K562 (cell line): ENCODE data around the gene PPM1D. TPM values are rescaled to one million over a fixed set of nuclear protein-coding genes. Genes with fewer than 3 reads are reported as not detected.

Experiments used
- ATF7 ChIP-seq: fragments of 450-650 bp; IDR thresholded peaks from 2 replicates; pipeline ENCODE4 v1.7.1; 2014; ENCODE audit warnings: mild to moderate bottlenecking, moderate library complexity
- C11orf30 ChIP-seq: fragments of 450-650 bp; IDR thresholded peaks from 2 replicates; pipeline ENCODE4 v1.6.1; 2016; ENCODE audit warnings: low read depth, mild to moderate bottlenecking
- NCOA2 ChIP-seq, 2 experiments: fragments of 450-650 bp; IDR thresholded peaks; 2 replicates each; pipeline ENCODE4 v1.6.1; 2018; ENCODE audit warnings: mild to moderate bottlenecking in 2 of 2, moderate library complexity in 1 of 2; ENCODE audit not compliant: partially characterized antibody in 2 of 2
- NCOA4 ChIP-seq: fragments of 450-650 bp; IDR thresholded peaks from 2 replicates; pipeline ENCODE4 v1.6.1; 2018; ENCODE audit warnings: mild to moderate bottlenecking; ENCODE audit not compliant: partially characterized antibody
- NCOR1 ChIP-seq: fragments of 450-650 bp; IDR thresholded peaks from 2 replicates; pipeline ENCODE4 v1.6.1; 2016; ENCODE audit warnings: mild to moderate bottlenecking, moderate library complexity
- RHOXF2B ChIP-seq: fragments of 250-450 bp; sonication (Bioruptor Pico); conservative IDR thresholded peaks from 2 replicates; pipeline ENCODE4 v1.5.1; 2021
- ZNF121 ChIP-seq: sonication (generic); formaldehyde crosslinking; conservative IDR thresholded peaks from 2 replicates; pipeline ENCODE4 v1.8.0; 2022; ENCODE audit warnings: missing genetic modification reagents
- ZNF263 ChIP-seq: sonication (generic); formaldehyde crosslinking; IDR thresholded peaks from 2 replicates; pipeline ENCODE4 v1.8.0; 2022; ENCODE audit warnings: mild to moderate bottlenecking, missing genetic modification reagents, borderline replicate concordance
- ZNF408 ChIP-seq: fragments of 250-450 bp; sonication (Bioruptor Pico); IDR thresholded peaks from 2 replicates; pipeline ENCODE4 v1.4.0; 2020; ENCODE audit warnings: low read depth, mild to moderate bottlenecking, moderate library complexity
- polyA plus RNA-seq, 8 experiments: library from polyadenylated mRNA; depleted of rRNA in 4 of 8; stranded (reverse) in 5 of 8; unstranded in 3 of 8; fragments of >200 nt; fragmentation: Nextera tagmentation in 2 of 8; fragmentation: Illumina TruSeq in 1 of 8; extraction: Ambion mirVana in 2 of 8; extraction: Trizol in 1 of 8; gene quantifications; 2 replicates each; pipeline versions ENCODE4 v1.2.1 to v1.2.3, GENCODE V29; 2011 to 2014; ENCODE audit warnings: inconsistent platforms in 1 of 8, missing spikeins in 1 of 8
- total RNA-seq, 7 experiments: library from RNA; depleted of rRNA in 6 of 7; stranded (reverse); fragments of >200 nt in 6 of 7; fragmentation: Illumina TruSeq in 2 of 7; extraction: Trizol in 2 of 7; gene quantifications; 2 replicates each; pipeline versions ENCODE4 v1.2.1 to v1.2.3, GENCODE V29; 2011 to 2021; ENCODE audit warnings: low replicate concordance in 1 of 7
- TF ChIP-seq, protein P1 (sequence below): fragments of 450-650 bp; IDR thresholded peaks from 2 replicates; pipeline ENCODE4 v1.6.1; 2016; ENCODE audit warnings: mild to moderate bottlenecking, moderate library complexity
- TF ChIP-seq, protein P2 (sequence below): conservative IDR thresholded peaks from 2 replicates; pipeline ENCODE4 v1.6.1; 2011; ENCODE audit warnings: low read depth, mild to moderate bottlenecking, low read length; ENCODE audit not compliant: control insufficient read depth
- TF ChIP-seq, protein P3 (sequence below): fragments of 250-450 bp; sonication (Bioruptor Pico); IDR thresholded peaks from 2 replicates; pipeline ENCODE4 v1.4.0; 2020; ENCODE audit warnings: mild to moderate bottlenecking
- TF ChIP-seq, protein P4 (sequence below), 2 experiments: IDR thresholded peaks; 2 replicates each; pipeline ENCODE4 v1.6.1; 2011; ENCODE audit warnings: borderline replicate concordance in 1 of 2, control low read depth in 1 of 2, low read depth in 1 of 2, low read length in 1 of 2, mild to moderate bottlenecking in 1 of 2, mixed read lengths in 1 of 2, moderate library complexity in 1 of 2; ENCODE audit not compliant: insufficient read depth in 1 of 2, insufficient read length in 1 of 2, poor library complexity in 1 of 2, severe bottlenecking in 1 of 2; ENCODE audit errors: extremely low read depth in 1 of 2

PPM1D gene
- total and polyA plus RNA-seq, 9 of the 15 experiments (the other 6 are each of a cell fraction or from before 2014, with no cell fraction given) = 2.1 to 19.0 (median 7.8) TPM

DNA sequence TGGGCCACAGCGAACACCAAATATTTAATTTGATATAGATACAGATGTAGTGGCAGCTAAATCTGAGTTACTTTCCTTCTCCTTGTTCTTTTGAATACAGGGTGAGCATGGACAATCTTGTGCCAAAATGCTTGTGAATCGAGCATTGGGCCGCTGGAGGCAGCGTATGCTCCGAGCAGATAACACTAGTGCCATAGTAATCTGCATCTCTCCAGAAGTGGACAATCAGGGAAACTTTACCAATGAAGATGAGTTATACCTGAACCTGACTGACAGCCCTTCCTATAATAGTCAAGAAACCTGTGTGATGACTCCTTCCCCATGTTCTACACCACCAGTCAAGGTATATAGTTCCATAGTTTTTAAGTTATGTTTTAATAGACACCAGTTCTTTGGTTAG, 56.5 kb downstream of the PPM1D start (continued):
- TF ChIP-seq, protein P1, sequence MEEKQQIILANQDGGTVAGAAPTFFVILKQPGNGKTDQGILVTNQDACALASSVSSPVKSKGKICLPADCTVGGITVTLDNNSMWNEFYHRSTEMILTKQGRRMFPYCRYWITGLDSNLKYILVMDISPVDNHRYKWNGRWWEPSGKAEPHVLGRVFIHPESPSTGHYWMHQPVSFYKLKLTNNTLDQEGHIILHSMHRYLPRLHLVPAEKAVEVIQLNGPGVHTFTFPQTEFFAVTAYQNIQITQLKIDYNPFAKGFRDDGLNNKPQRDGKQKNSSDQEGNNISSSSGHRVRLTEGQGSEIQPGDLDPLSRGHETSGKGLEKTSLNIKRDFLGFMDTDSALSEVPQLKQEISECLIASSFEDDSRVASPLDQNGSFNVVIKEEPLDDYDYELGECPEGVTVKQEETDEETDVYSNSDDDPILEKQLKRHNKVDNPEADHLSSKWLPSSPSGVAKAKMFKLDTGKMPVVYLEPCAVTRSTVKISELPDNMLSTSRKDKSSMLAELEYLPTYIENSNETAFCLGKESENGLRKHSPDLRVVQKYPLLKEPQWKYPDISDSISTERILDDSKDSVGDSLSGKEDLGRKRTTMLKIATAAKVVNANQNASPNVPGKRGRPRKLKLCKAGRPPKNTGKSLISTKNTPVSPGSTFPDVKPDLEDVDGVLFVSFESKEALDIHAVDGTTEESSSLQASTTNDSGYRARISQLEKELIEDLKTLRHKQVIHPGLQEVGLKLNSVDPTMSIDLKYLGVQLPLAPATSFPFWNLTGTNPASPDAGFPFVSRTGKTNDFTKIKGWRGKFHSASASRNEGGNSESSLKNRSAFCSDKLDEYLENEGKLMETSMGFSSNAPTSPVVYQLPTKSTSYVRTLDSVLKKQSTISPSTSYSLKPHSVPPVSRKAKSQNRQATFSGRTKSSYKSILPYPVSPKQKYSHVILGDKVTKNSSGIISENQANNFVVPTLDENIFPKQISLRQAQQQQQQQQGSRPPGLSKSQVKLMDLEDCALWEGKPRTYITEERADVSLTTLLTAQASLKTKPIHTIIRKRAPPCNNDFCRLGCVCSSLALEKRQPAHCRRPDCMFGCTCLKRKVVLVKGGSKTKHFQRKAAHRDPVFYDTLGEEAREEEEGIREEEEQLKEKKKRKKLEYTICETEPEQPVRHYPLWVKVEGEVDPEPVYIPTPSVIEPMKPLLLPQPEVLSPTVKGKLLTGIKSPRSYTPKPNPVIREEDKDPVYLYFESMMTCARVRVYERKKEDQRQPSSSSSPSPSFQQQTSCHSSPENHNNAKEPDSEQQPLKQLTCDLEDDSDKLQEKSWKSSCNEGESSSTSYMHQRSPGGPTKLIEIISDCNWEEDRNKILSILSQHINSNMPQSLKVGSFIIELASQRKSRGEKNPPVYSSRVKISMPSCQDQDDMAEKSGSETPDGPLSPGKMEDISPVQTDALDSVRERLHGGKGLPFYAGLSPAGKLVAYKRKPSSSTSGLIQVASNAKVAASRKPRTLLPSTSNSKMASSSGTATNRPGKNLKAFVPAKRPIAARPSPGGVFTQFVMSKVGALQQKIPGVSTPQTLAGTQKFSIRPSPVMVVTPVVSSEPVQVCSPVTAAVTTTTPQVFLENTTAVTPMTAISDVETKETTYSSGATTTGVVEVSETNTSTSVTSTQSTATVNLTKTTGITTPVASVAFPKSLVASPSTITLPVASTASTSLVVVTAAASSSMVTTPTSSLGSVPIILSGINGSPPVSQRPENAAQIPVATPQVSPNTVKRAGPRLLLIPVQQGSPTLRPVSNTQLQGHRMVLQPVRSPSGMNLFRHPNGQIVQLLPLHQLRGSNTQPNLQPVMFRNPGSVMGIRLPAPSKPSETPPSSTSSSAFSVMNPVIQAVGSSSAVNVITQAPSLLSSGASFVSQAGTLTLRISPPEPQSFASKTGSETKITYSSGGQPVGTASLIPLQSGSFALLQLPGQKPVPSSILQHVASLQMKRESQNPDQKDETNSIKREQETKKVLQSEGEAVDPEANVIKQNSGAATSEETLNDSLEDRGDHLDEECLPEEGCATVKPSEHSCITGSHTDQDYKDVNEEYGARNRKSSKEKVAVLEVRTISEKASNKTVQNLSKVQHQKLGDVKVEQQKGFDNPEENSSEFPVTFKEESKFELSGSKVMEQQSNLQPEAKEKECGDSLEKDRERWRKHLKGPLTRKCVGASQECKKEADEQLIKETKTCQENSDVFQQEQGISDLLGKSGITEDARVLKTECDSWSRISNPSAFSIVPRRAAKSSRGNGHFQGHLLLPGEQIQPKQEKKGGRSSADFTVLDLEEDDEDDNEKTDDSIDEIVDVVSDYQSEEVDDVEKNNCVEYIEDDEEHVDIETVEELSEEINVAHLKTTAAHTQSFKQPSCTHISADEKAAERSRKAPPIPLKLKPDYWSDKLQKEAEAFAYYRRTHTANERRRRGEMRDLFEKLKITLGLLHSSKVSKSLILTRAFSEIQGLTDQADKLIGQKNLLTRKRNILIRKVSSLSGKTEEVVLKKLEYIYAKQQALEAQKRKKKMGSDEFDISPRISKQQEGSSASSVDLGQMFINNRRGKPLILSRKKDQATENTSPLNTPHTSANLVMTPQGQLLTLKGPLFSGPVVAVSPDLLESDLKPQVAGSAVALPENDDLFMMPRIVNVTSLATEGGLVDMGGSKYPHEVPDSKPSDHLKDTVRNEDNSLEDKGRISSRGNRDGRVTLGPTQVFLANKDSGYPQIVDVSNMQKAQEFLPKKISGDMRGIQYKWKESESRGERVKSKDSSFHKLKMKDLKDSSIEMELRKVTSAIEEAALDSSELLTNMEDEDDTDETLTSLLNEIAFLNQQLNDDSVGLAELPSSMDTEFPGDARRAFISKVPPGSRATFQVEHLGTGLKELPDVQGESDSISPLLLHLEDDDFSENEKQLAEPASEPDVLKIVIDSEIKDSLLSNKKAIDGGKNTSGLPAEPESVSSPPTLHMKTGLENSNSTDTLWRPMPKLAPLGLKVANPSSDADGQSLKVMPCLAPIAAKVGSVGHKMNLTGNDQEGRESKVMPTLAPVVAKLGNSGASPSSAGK = no peak
- TF ChIP-seq RHOXF2B (CRISPR knock-in tag) (no peak), NCOR1 (peak; percentile 45; the same call in 1 of the 2 replicates), ATF7 (no peak), NCOA2 (IDR thresholded peaks at IDR 0.05; ENCODE audit: partially characterized antibody in 2 of 2) (no peak), ZNF263 (no peak), ZNF121 (no peak), ZNF408 (no peak), C11orf30 (no peak), NCOA4 (no peak)
- TF ChIP-seq, protein P2, sequence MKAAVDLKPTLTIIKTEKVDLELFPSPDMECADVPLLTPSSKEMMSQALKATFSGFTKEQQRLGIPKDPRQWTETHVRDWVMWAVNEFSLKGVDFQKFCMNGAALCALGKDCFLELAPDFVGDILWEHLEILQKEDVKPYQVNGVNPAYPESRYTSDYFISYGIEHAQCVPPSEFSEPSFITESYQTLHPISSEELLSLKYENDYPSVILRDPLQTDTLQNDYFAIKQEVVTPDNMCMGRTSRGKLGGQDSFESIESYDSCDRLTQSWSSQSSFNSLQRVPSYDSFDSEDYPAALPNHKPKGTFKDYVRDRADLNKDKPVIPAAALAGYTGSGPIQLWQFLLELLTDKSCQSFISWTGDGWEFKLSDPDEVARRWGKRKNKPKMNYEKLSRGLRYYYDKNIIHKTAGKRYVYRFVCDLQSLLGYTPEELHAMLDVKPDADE = no peak
- TF ChIP-seq, protein P3, sequence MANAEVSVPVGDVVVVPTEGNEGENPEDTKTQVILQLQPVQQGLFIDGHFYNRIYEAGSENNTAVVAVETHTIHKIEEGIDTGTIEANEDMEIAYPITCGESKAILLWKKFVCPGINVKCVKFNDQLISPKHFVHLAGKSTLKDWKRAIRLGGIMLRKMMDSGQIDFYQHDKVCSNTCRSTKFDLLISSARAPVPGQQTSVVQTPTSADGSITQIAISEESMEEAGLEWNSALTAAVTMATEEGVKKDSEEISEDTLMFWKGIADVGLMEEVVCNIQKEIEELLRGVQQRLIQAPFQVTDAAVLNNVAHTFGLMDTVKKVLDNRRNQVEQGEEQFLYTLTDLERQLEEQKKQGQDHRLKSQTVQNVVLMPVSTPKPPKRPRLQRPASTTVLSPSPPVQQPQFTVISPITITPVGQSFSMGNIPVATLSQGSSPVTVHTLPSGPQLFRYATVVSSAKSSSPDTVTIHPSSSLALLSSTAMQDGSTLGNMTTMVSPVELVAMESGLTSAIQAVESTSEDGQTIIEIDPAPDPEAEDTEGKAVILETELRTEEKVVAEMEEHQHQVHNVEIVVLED (CRISPR knock-in tag) = no peak
- TF ChIP-seq, protein P4, sequence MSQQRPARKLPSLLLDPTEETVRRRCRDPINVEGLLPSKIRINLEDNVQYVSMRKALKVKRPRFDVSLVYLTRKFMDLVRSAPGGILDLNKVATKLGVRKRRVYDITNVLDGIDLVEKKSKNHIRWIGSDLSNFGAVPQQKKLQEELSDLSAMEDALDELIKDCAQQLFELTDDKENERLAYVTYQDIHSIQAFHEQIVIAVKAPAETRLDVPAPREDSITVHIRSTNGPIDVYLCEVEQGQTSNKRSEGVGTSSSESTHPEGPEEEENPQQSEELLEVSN (IDR thresholded peaks at IDR 0.05; ENCODE audit: borderline replicate concordance in 1 of 2, extremely low read depth in 1 of 2, insufficient read depth in 1 of 2, insufficient read length in 1 of 2, low read depth in 1 of 2, low read length in 1 of 2, poor library complexity in 1 of 2, severe bottlenecking in 1 of 2) = no peak
